ENCODE results near the gene IGFALS. TPM values are rescaled to one million over a fixed set of nuclear protein-coding genes. Genes with fewer than 3 reads are reported as not detected.

The IGFALS gene
- total and polyA plus RNA-seq, 2 of the 4 experiments (the other 2 are of a cell fraction), result not detected

DNA sequence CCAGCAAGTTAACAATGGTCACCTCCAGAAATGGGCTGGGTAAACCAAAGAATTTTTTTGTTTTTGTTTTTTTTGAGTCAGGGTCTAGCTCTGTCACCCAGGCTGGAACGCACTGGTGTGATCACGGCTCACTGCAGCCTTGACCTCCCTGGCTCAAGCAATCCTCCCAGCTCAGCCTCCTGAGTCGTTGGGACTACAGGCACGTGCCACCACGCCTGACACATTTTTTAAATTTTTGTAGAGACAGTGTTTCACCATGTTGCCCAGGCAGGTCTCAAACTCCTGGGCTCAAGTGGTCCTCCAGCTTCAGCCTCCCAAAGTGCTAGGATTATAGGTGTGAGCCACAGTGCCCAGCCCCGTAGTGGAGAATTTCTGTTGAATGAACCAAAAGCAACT is 12.8 kb downstream of the IGFALS start:
- Histone ChIP-seq H2BK20ac (ENCODE audit: low read depth, low read length) (no peak overlapping the region), H3K9ac (ENCODE audit: low read depth, low read length) (no peak overlapping the region), H4K20me1 (ENCODE audit: insufficient read depth, low read length) (peaks cover 28% of the 10 kb centered on the region), H3K18ac (ENCODE audit: low read depth, low read length) (no peak overlapping the region), H3K4ac (ENCODE audit: low read depth, low read length) (no peak overlapping the region), H3K79me1 (ENCODE audit: low read depth in 1 of 2, low read length in 2 of 2) (peaks cover 17 to 57% of the 10 kb centered on the region in 2 experiments), H3K27me3 (ENCODE audit: control insufficient read depth, insufficient read depth, low read length) (no peaks in the 10 kb centered on the region), H2AK9ac (replicated peaks; ENCODE audit: low read depth, low read length, poor library complexity) (no peak overlapping the region), H2BK120ac (ENCODE audit: low read depth, low read length) (no peak overlapping the region), H2AK5ac (ENCODE audit: low read depth, low read length) (no peak overlapping the region), H3K4me2 (ENCODE audit: low read depth, low read length) (no peak overlapping the region), H4K91ac (ENCODE audit: insufficient read depth, low read depth, low read length) (no peak overlapping the region), H3K36me3 (ENCODE audit: control insufficient read depth, insufficient read depth, low read length) (peaks cover 32% of the 10 kb centered on the region), H3K14ac (replicated peaks; ENCODE audit: low read depth, low read length) (no peak overlapping the region), H3K4me3 (ENCODE audit: insufficient read depth, low read depth, low read length) (no peak overlapping the region), H3K9me3 (ENCODE audit: control insufficient read depth, insufficient read depth, low read length) (no peaks in the 10 kb centered on the region), H3K23ac (ENCODE audit: low read depth, low read length) (no peak overlapping the region), H3K4me1 (ENCODE audit: control insufficient read depth, insufficient read depth, low read length) (peaks cover 3% of the 10 kb centered on the region; the same call in 1 of the 2 replicates), H4K8ac (ENCODE audit: low read depth in 2 of 2, low read length in 2 of 2) (no peak overlapping the region), H2AFZ (replicated peaks; ENCODE audit: low read length, poor library complexity) (no peak overlapping the region), H4K5ac (ENCODE audit: low read depth, low read length) (peak overlapping the region; percentile 41; the same call in 1 of the 2 replicates), H2BK5ac (ENCODE audit: low read depth, low read length, poor library complexity, severe bottlenecking) (no peak overlapping the region), H3K56ac (ENCODE audit: extremely low read depth, insufficient read depth, low read length) (no peak overlapping the region), H3K27ac (ENCODE audit: insufficient read depth, low read length) (no peak overlapping the region), H3K9me1 (ENCODE audit: insufficient read depth, low read length) (peaks cover 7% of the 10 kb centered on the region; the same call in 1 of the 2 replicates), H2BK15ac (ENCODE audit: low read depth, low read length) (no peak overlapping the region)
- dilution Hi-C loops (cut with HindIII; ENCODE audit: low sequenced_read_pairs, unreplicated experiment), result no loop called here
- no peak for DNase-seq
- ChIA-PET CTCF (no interaction called here), POLR2A (ENCODE audit: unreplicated experiment) (no interaction called here)
- BruUV-seq (replicated peaks), result no TSS peak
- no peak for TF ChIP-seq CHD1 (IDR thresholded peaks at IDR 0.05; ENCODE audit: low read depth, low read length)
- no peak for TF ChIP-seq MXI1 (IDR thresholded peaks at IDR 0.05; ENCODE audit: borderline replicate concordance, low read depth, low read length)
- no peak for TF ChIP-seq MAFK (IDR thresholded peaks at IDR 0.05; ENCODE audit: low read depth, low read length)
- TF ChIP-seq POLR2A (IDR thresholded peaks at IDR 0.05; ENCODE audit: low read depth, low read length), result no peak
- TF ChIP-seq RFX5 (IDR thresholded peaks at IDR 0.05; ENCODE audit: low read depth, low read length), result no peak
- TF ChIP-seq MAZ (IDR thresholded peaks at IDR 0.05; ENCODE audit: borderline replicate concordance, low read depth, low read length), result no peak
- no peak for TF ChIP-seq SMC3 (IDR thresholded peaks at IDR 0.05; ENCODE audit: low read depth, low read length)
- TF ChIP-seq USF2 (IDR thresholded peaks at IDR 0.05; ENCODE audit: low read depth, low read length), result no peak
- TF ChIP-seq, protein P1, sequence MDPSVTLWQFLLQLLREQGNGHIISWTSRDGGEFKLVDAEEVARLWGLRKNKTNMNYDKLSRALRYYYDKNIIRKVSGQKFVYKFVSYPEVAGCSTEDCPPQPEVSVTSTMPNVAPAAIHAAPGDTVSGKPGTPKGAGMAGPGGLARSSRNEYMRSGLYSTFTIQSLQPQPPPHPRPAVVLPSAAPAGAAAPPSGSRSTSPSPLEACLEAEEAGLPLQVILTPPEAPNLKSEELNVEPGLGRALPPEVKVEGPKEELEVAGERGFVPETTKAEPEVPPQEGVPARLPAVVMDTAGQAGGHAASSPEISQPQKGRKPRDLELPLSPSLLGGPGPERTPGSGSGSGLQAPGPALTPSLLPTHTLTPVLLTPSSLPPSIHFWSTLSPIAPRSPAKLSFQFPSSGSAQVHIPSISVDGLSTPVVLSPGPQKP (IDR thresholded peaks at IDR 0.05; ENCODE audit: borderline replicate concordance, low read depth, low read length), result no peak
- TF ChIP-seq RAD21 (IDR thresholded peaks at IDR 0.05; ENCODE audit: low read length), result no peak
- TF ChIP-seq, protein P2, sequence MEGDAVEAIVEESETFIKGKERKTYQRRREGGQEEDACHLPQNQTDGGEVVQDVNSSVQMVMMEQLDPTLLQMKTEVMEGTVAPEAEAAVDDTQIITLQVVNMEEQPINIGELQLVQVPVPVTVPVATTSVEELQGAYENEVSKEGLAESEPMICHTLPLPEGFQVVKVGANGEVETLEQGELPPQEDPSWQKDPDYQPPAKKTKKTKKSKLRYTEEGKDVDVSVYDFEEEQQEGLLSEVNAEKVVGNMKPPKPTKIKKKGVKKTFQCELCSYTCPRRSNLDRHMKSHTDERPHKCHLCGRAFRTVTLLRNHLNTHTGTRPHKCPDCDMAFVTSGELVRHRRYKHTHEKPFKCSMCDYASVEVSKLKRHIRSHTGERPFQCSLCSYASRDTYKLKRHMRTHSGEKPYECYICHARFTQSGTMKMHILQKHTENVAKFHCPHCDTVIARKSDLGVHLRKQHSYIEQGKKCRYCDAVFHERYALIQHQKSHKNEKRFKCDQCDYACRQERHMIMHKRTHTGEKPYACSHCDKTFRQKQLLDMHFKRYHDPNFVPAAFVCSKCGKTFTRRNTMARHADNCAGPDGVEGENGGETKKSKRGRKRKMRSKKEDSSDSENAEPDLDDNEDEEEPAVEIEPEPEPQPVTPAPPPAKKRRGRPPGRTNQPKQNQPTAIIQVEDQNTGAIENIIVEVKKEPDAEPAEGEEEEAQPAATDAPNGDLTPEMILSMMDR (conservative IDR thresholded peaks at IDR 0.05; ENCODE audit: low read depth, low read length), result no peak
- TF ChIP-seq BHLHE40 (IDR thresholded peaks at IDR 0.05; ENCODE audit: low read depth, low read length), result no peak
- no peak for TF ChIP-seq NFE2L2 (IDR thresholded peaks at IDR 0.05; ENCODE audit: low read depth, low read length)
- TF ChIP-seq CEBPB (IDR thresholded peaks at IDR 0.05; ENCODE audit: low read depth, low read length), result no peak
- no peak for TF ChIP-seq RCOR1 (IDR thresholded peaks at IDR 0.05; ENCODE audit: insufficient replicate concordance, low read length)
- TF ChIP-seq FOS (IDR thresholded peaks at IDR 0.05; ENCODE audit: low read depth, low read length), result no peak
- in situ Hi-C loops (cut with MboI; ENCODE audit: low sequenced_read_pairs), result no loop called here
- ATAC-seq (ENCODE audit: low read depth), result no peak
- 82% methylated on average over 2 of the region's 6 CpGs; no CpG with 5 or more reads in 1 of the 2 experiments for WGBS, 2 experiments (ENCODE audit: extremely low coverage in 2 of 2, insufficient read length in 1 of 2)
- intact Hi-C loops (cut with micrococcal nuclease), result loop anchor here (5.0 kb wide), 1 partner anchor 47 kb away; the partner anchor contains the start of genes FAHD1 and HAGH
